GM12878 (cell line): ENCODE results near the gene TNFSF15. TPM values are rescaled to one million over a fixed set of nuclear protein-coding genes. Genes with fewer than 3 reads are reported as not detected.

ENCODE experiments used
- ATAC-seq: fragments of 200-7000 bp; cut with Tn5 transposase; 3 replicates; pipeline ENCODE4 v1.9.1; 2020; ENCODE audit warnings: mild to moderate bottlenecking, moderate library complexity
- BruUV-seq: library from RNA; stranded (reverse); fragments of 400-500 nt; replicated peaks from 2 replicates; lab custom pipeline; 2021; lab: Mats Ljungman, UMichigan
- CTCF ChIA-PET: fragments of 300-600 bp; sonication (Branson Sonifier 250); formaldehyde crosslinking; extraction: SDS; loops from one replicate; lab custom pipeline; 2021; ENCODE audit warnings: inconsistent platforms; lab: Yijun Ruan, JAX
- POLR2A ChIA-PET: fragments of 350-600 bp; formaldehyde crosslinking; extraction: SDS; loops from one replicate; lab custom pipeline; 2021; ENCODE audit warnings: inconsistent platforms; lab: Charles Lee
- RAD21 ChIA-PET: fragments of 300-600 bp; sonication (Branson Sonifier 250); formaldehyde crosslinking; loops from one replicate; lab custom pipeline; 2023; ENCODE audit warnings: antibody characterized with exemption; ENCODE audit not compliant: unreplicated experiment; lab: Charles Lee
- SMC1A ChIA-PET: fragments of 300-600 bp; sonication (Branson Sonifier 250); formaldehyde crosslinking; loops from one replicate; lab custom pipeline; 2023; ENCODE audit not compliant: unreplicated experiment, uncharacterized antibody; lab: Charles Lee
- DNase-seq: peaks from one replicate; pipeline ENCODE4 v3.0.0-alpha.2; 2011; ENCODE audit warnings: low read depth, low spot score
- FAIRE-seq: peaks from 3 replicates; lab custom pipeline; 2011; peaks lifted over from hg19 to GRCh38; lab: Jason Lieb, UNC
- H2AFZ ChIP-seq: 2 replicates; pipeline ENCODE4 v1.6.0; 2011; ENCODE audit warnings: low read depth, low read length, control low read depth; ENCODE audit not compliant: control insufficient read depth
- H3K27ac ChIP-seq: 2 replicates; pipeline ENCODE4 v1.5.1; 2011; ENCODE audit warnings: control low read depth; ENCODE audit not compliant: control insufficient read depth, insufficient read depth
- H3K27me3 ChIP-seq, 2 experiments: replicated peaks in 1 of 2; 2 replicates each; pipeline versions ENCODE4 v1.6.0 to v1.6.1; 2011; ENCODE audit warnings: low read length in 1 of 2; ENCODE audit not compliant: control insufficient read depth in 2 of 2, insufficient read depth in 2 of 2
- H3K36me3 ChIP-seq, 2 experiments: 2 replicates each; pipeline ENCODE4 v1.5.1; 2011; ENCODE audit warnings: low read length in 1 of 2; ENCODE audit not compliant: control insufficient read depth in 2 of 2, insufficient read depth in 2 of 2
- H3K4me1 ChIP-seq: 2 replicates; pipeline ENCODE4 v1.6.1; 2011; ENCODE audit warnings: mild to moderate bottlenecking, low read length, moderate library complexity, mixed read lengths; ENCODE audit not compliant: control insufficient read depth, insufficient read depth
- H3K4me2 ChIP-seq: 2 replicates; pipeline ENCODE4 v1.6.0; 2011; ENCODE audit warnings: control low read depth; ENCODE audit not compliant: control insufficient read depth, insufficient read depth
- H3K4me3 ChIP-seq: fragments of 200-600 bp; sonication (generic); 2 replicates; pipeline ENCODE4 v1.5.1; 2016
- H3K79me2 ChIP-seq: 2 replicates; pipeline ENCODE4 v1.6.0; 2011; ENCODE audit warnings: low read length; ENCODE audit not compliant: control insufficient read depth, insufficient read depth
- H3K9ac ChIP-seq: 2 replicates; pipeline ENCODE4 v1.8.0; 2011; ENCODE audit warnings: low read length, control low read depth, mixed read lengths; ENCODE audit not compliant: control insufficient read depth, insufficient read depth
- H3K9me3 ChIP-seq: replicated peaks from 3 replicates; pipeline ENCODE4 v1.5.1; 2011; ENCODE audit warnings: mild to moderate bottlenecking, low read length; ENCODE audit not compliant: control insufficient read depth, insufficient read depth
- H4K20me1 ChIP-seq: 2 replicates; pipeline ENCODE4 v1.6.0; 2011; ENCODE audit not compliant: control insufficient read depth, insufficient read depth
- CREM ChIP-seq: IDR thresholded peaks from 2 replicates; pipeline ENCODE4 v1.6.1; 2014; ENCODE audit warnings: antibody characterized with exemption, low read depth
- DPF2 ChIP-seq: fragments of 450-650 bp; IDR thresholded peaks from 2 replicates; pipeline ENCODE4 v1.6.1; 2017; ENCODE audit warnings: mild to moderate bottlenecking
- JUND ChIP-seq: IDR thresholded peaks from 2 replicates; pipeline ENCODE4 v1.6.1; 2012; ENCODE audit warnings: low read depth, mild to moderate bottlenecking, low read length, improper control_type of control experiment, moderate library complexity
- KAT2A ChIP-seq: conservative IDR thresholded peaks from 2 replicates; pipeline ENCODE4 v1.6.1; 2011; ENCODE audit warnings: low read depth, low read length; ENCODE audit not compliant: control insufficient read depth
- MYB ChIP-seq: fragments of 150-350 bp; IDR thresholded peaks from 2 replicates; pipeline ENCODE4 v1.6.1; 2014; ENCODE audit warnings: mild to moderate bottlenecking, low read depth, low read length, borderline replicate concordance
- MYC ChIP-seq: IDR thresholded peaks from 2 replicates; pipeline ENCODE4 v1.6.1; 2011; ENCODE audit warnings: mild to moderate bottlenecking, low read length, moderate library complexity, inconsistent platforms; ENCODE audit not compliant: insufficient read depth, insufficient replicate concordance, insufficient read length, severe bottlenecking
- NR2C2 ChIP-seq: IDR thresholded peaks from 2 replicates; pipeline ENCODE4 v1.6.1; 2011; ENCODE audit warnings: borderline replicate concordance, low read depth; ENCODE audit not compliant: control insufficient read depth, insufficient read length
- RFX5 ChIP-seq: IDR thresholded peaks from 2 replicates; pipeline ENCODE4 v1.6.1; 2011; ENCODE audit warnings: low read depth, low read length, improper control_type of control experiment
- SMAD1 ChIP-seq: fragments of 450-650 bp; IDR thresholded peaks from 2 replicates; pipeline ENCODE4 v1.6.1; 2018; ENCODE audit warnings: mild to moderate bottlenecking, low read depth; ENCODE audit not compliant: partially characterized antibody
- SREBF1 ChIP-seq: IDR thresholded peaks from 2 replicates; pipeline ENCODE4 v1.6.1; 2012; ENCODE audit warnings: mild to moderate bottlenecking, low read length
- TBL1XR1 ChIP-seq: IDR thresholded peaks from 2 replicates; pipeline ENCODE4 v1.6.1; 2012; ENCODE audit warnings: low read depth, low read length, improper control_type of control experiment
- ZNF217 ChIP-seq: fragments of 450-650 bp; IDR thresholded peaks from 2 replicates; pipeline ENCODE4 v1.6.1; 2017; ENCODE audit warnings: antibody characterized with exemption, mild to moderate bottlenecking
- ZNF24 ChIP-seq: fragments of 450-650 bp; IDR thresholded peaks from 2 replicates; pipeline ENCODE4 v1.6.1; 2017; ENCODE audit warnings: antibody characterized with exemption, mild to moderate bottlenecking
- WGBS: methylation state at CpG from one replicate; pipeline ENCODE4 v1.1.6; 2016; ENCODE audit warnings: low lambda C conversion rate; ENCODE audit not compliant: insufficient replicate concordance, insufficient coverage; ENCODE audit errors: missing lambda C conversion rate; 5-methylcytosine and 5-hydroxymethylcytosine counted together
- in situ Hi-C: fragments of 300-500 bp; cut with MboI; formaldehyde crosslinking; loops from 9 replicates; pipeline ENCODE4 v1.14.3; 2018; ENCODE audit warnings: mixed read lengths
- intact Hi-C: fragments of 100-400 bp; cut with micrococcal nuclease; formaldehyde crosslinking; loops from one replicate; pipeline ENCODE4 v1.14.2; 2022; ENCODE audit not compliant: unreplicated experiment
- polyA plus RNA-seq, 11 experiments: library from polyadenylated mRNA; depleted of rRNA in 4 of 11; unstranded in 6 of 11; stranded (reverse) in 5 of 11; fragments of >200 nt; fragmentation: Nextera tagmentation in 4 of 11; fragmentation: Illumina TruSeq in 1 of 11; extraction: Ambion mirVana in 4 of 11; extraction: Trizol in 1 of 11; gene quantifications; 1 replicate in 1 of 11; 2 replicates in 10 of 11; pipeline versions ENCODE4 v1.2.1 to v1.2.3, GENCODE V29; 2011 to 2016; ENCODE audit warnings: inconsistent platforms in 2 of 11, missing spikeins in 2 of 11, low read depth in 1 of 11
- total RNA-seq, 4 experiments: library from RNA; depleted of rRNA in 3 of 4; stranded (reverse); fragments of >200 nt in 3 of 4; fragmentation: Illumina TruSeq in 1 of 4; extraction: Trizol in 1 of 4; gene quantifications; 2 replicates each; pipeline versions ENCODE4 v1.2.1 to v1.2.3, GENCODE V29; 2013 to 2021
- TF ChIP-seq, protein P1 (sequence below): fragments of 450-650 bp; formaldehyde crosslinking; IDR thresholded peaks from 2 replicates; pipeline ENCODE4 v1.5.0; 2022; ENCODE audit warnings: mild to moderate bottlenecking, missing genetic modification characterization
- TF ChIP-seq, protein P2 (sequence below): fragments of 450-650 bp; formaldehyde crosslinking; IDR thresholded peaks from 2 replicates; pipeline ENCODE4 v1.4.0; 2022; ENCODE audit warnings: mild to moderate bottlenecking, moderate library complexity
- TF ChIP-seq, protein P3 (sequence below): fragments of 450-650 bp; IDR thresholded peaks from 2 replicates; pipeline ENCODE4 v1.6.1; 2017; ENCODE audit warnings: antibody characterized with exemption, mild to moderate bottlenecking, moderate library complexity

The TNFSF15 gene
- total and polyA plus RNA-seq, 10 of the 15 experiments (the other 5 are each of a cell fraction or from before 2014, with no cell fraction given): 0.03 TPM; not detected in 9

DNA sequence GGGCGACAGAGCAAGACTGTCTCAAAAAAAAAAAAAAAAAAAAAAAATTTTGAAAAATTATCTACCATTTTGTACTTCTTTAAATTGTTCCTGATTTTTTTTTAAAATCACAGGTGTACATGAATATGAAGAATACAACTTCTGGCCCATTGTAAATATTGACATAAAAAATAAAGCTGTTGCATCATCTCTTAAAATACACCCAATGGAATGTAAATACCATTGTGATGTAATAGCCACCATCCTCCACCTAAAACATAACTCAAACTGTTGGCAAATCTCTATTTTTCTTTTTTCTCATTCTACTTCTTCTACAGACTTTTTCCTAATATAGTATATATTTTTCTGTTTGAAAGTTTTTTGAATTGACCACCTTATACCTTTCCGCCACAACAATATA lies 62.9 kb downstream of the TNFSF15 start:
- POLR2A ChIA-PET: interaction anchor here (0.7 kb wide), 1 partner anchor 200 kb away, joined by 6 read pairs; no protein-coding TSS in a partner anchor
- no peak overlapping the region for H3K27ac ChIP-seq
- ATAC-seq (no peak), FAIRE-seq (no peak), DNase-seq (no peak)
- BruUV-seq: no TSS peak
- H3K4me1 ChIP-seq: no peaks in the 10 kb centered on the region
- no peaks in the 10 kb centered on the region for H4K20me1 ChIP-seq
- no peaks in the 10 kb centered on the region for H3K9me3 ChIP-seq
- in situ Hi-C loops (no loop called here), intact Hi-C loops (no loop called here)
- SMC1A ChIA-PET: interaction anchor here (0.7 to 1.7 kb wide), 6 partner anchors 10 to 271 kb away, joined by 3 to 7 read pairs (median 4); no protein-coding TSS in a partner anchor
- RAD21 ChIA-PET: interaction anchor here (1.3 to 1.4 kb wide), 2 partner anchors 164 to 271 kb away, joined by 3 to 4 read pairs; no protein-coding TSS in a partner anchor
- H3K36me3 ChIP-seq: no peaks in the 10 kb centered on the region
- H2AFZ ChIP-seq: no peak overlapping the region
- no peak overlapping the region for H3K4me2 ChIP-seq
- WGBS: 36% methylated on average over 2 of the region's 2 CpGs
- H3K79me2 ChIP-seq: no peaks in the 10 kb centered on the region
- no peak overlapping the region for H3K4me3 ChIP-seq
- H3K27me3 ChIP-seq: no peaks in the 10 kb centered on the region
- no peak overlapping the region for H3K9ac ChIP-seq
- CTCF ChIA-PET: interaction anchor here (0.6 to 2.2 kb wide), 7 partner anchors 12 to 272 kb away, joined by 3 to 15 read pairs (median 4); partner anchors contain the start of gene TEX48
- TF ChIP-seq RFX5 (no peak), NR2C2 (no peak), SREBF1 (no peak), ZNF217 (no peak), TBL1XR1 (no peak), MYB (no peak), CREM (no peak), DPF2 (no peak), KAT2A (no peak), SMAD1 (no peak), JUND (no peak), MYC (no peak), ZNF24 (no peak)
- TF ChIP-seq, protein P1, sequence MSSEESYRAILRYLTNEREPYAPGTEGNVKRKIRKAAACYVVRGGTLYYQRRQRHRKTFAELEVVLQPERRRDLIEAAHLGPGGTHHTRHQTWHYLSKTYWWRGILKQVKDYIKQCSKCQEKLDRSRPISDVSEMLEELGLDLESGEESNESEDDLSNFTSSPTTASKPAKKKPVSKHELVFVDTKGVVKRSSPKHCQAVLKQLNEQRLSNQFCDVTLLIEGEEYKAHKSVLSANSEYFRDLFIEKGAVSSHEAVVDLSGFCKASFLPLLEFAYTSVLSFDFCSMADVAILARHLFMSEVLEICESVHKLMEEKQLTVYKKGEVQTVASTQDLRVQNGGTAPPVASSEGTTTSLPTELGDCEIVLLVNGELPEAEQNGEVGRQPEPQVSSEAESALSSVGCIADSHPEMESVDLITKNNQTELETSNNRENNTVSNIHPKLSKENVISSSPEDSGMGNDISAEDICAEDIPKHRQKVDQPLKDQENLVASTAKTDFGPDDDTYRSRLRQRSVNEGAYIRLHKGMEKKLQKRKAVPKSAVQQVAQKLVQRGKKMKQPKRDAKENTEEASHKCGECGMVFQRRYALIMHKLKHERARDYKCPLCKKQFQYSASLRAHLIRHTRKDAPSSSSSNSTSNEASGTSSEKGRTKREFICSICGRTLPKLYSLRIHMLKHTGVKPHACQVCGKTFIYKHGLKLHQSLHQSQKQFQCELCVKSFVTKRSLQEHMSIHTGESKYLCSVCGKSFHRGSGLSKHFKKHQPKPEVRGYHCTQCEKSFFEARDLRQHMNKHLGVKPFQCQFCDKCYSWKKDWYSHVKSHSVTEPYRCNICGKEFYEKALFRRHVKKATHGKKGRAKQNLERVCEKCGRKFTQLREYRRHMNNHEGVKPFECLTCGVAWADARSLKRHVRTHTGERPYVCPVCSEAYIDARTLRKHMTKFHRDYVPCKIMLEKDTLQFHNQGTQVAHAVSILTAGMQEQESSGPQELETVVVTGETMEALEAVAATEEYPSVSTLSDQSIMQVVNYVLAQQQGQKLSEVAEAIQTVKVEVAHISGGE (CRISPR knock-in tag): no peak
- TF ChIP-seq, protein P2, sequence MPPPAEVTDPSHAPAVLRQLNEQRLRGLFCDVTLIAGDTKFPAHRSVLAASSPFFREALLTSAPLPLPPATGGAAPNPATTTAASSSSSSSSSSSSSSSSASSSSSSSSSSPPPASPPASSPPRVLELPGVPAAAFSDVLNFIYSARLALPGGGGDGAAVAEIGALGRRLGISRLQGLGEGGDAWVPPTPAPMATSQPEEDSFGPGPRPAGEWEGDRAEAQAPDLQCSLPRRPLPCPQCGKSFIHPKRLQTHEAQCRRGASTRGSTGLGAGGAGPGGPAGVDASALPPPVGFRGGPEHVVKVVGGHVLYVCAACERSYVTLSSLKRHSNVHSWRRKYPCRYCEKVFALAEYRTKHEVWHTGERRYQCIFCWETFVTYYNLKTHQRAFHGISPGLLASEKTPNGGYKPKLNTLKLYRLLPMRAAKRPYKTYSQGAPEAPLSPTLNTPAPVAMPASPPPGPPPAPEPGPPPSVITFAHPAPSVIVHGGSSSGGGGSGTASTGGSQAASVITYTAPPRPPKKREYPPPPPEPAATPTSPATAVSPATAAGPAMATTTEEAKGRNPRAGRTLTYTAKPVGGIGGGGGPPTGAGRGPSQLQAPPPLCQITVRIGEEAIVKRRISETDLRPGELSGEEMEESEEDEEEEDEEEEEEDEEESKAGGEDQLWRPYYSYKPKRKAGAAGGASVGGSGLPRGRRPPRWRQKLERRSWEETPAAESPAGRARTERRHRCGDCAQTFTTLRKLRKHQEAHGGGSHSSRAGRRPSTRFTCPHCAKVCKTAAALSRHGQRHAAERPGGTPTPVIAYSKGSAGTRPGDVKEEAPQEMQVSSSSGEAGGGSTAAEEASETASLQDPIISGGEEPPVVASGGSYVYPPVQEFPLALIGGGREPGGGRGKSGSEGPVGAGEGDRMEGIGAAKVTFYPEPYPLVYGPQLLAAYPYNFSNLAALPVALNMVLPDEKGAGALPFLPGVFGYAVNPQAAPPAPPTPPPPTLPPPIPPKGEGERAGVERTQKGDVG (CRISPR knock-in tag): no peak
- TF ChIP-seq, protein P3, sequence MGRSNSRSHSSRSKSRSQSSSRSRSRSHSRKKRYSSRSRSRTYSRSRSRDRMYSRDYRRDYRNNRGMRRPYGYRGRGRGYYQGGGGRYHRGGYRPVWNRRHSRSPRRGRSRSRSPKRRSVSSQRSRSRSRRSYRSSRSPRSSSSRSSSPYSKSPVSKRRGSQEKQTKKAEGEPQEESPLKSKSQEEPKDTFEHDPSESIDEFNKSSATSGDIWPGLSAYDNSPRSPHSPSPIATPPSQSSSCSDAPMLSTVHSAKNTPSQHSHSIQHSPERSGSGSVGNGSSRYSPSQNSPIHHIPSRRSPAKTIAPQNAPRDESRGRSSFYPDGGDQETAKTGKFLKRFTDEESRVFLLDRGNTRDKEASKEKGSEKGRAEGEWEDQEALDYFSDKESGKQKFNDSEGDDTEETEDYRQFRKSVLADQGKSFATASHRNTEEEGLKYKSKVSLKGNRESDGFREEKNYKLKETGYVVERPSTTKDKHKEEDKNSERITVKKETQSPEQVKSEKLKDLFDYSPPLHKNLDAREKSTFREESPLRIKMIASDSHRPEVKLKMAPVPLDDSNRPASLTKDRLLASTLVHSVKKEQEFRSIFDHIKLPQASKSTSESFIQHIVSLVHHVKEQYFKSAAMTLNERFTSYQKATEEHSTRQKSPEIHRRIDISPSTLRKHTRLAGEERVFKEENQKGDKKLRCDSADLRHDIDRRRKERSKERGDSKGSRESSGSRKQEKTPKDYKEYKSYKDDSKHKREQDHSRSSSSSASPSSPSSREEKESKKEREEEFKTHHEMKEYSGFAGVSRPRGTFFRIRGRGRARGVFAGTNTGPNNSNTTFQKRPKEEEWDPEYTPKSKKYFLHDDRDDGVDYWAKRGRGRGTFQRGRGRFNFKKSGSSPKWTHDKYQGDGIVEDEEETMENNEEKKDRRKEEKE: no peak
